GM19468 (cell line): ENCODE measurements around the gene MTMR11.
"Not testable (repeated sequence)": the region's sequence is repeated elsewhere in the genome, so short reads cannot be mapped to it uniquely, and the experiment has no call there.

Source experiments
- ATAC-seq: cut with Tn5 transposase; IDR thresholded peaks from one replicate; pipeline ENCODE4 v1.9.1; 2021; ENCODE audit warnings: mild to moderate bottlenecking, moderate library complexity, moderate number of reproducible peaks; ENCODE audit not compliant: unreplicated experiment; ENCODE audit errors: extremely low read depth

The MTMR11 gene

DNA sequence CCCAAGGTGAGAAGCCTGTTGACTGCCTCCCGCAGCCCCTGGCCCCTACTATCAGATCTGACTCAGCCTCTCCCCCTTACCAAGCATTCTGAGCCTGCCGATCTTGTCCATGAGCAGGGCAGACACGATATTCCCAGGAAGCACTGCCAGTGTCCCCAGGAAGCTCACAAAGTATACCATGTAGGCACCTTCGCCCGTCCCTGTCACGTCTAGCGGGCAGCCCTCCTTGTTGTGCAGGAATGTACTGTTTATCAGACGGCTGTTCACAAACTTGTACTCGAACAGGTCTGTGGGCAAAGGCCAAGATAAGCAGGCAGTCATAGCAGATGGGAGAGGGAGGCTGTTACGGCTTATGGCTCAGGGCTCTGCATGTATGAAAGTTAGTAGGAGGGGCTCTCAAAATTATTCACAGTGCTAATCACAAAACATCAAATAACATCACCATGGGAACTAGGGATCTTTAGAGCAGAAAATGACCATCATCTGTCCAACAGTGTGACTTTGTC lies 30.1 kb downstream of the MTMR11 start:
- ATAC-seq, result no peak

DNA sequence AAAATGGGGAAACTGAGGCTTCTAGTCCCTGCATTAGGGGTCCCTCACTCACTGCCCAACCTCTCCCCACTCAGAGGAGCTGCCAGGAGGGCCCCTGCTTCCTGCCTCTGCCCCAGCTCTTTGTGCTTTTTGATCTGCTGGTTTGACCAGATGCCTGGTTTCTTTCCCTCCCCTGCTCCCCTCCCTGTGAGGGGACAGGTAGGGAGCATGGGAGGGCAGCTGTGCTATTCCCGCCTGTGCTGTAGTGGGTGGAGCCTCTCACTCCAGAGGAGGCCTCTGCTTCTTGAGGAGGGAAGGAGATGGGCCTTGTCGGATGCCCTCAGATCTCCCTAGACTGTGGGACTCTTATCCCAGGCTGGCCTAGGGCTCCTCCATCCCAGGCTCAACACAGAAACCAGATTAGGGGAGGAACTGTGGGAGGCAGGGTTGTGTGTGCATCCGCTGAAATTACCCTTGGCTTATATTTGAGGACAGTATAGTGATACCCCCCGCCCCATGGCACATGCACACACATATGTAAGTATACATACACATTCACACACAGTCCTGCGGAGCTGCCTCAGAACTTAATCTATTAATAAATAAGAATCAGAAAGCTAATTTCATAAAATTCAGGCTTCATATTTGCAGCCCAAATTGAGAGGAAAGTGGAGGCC lies 32.7 kb downstream of the MTMR11 start:
- ATAC-seq, result no peak

DNA sequence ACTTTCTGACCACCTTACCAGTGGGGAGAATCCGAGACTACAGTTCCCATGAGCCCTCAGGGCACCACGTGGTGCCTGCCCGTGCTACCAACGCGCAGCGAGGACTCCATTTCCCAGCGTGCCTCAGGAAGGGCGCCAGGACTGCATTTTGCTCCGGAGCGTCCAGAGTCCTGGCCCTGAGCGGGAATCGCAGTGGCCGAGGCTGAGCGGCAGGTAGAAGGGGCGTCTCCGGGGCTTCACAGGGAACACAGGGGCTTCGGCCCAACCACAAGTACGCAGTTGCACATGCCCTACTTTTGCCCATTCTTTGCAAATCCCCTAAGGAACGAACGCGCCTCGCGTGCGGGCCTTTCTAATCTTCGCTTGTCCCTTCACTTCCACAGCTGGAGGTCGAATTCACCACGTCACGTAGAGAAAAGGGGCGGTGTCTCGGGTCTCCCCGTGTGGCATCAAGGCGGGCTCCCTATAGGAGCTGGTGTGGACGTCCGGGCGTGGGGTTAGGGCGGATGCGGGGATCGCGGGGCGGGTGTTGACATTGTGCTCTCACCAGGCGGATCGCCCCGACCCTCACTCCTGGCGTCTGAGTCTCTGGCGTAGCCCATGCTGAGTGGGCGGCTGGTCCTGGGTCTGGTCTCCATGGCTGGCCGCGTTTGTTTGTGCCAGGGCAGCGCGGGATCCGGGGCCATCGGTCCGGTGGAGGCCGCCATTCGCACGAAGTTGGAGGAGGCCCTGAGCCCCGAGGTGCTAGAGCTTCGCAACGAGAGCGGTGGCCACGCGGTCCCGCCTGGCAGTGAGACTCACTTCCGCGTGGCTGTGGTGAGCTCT lies 37.0 kb downstream of the MTMR11 start, which contains the start of gene BOLA1:
TSS of gene BOLA1 (plus strand) at position 109 of the 825 bp plus-strand sequence. CDS start at position 601, 492 bp downstream.
- ATAC-seq, result peak; percentile 88

DNA sequence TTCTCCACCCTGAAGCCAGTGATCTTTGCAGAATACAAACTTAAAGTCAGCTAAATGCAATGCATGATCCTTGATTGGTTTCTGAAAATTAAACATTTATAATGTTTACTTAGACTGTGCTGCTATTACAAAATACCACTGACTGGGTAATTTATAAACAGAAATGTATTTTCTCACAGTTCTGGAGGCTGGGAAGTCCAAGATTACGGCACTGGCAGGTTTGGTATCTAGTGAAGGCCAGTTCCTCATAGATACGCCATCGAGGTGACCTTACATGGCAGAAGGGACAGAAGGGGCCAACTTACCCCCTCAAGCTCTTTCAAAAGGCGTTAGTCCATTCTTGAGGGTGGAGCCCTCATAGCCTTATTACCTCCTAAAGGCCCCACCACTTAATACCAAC lies 40.1 kb downstream of the MTMR11 start:
- ATAC-seq, result no peak

DNA sequence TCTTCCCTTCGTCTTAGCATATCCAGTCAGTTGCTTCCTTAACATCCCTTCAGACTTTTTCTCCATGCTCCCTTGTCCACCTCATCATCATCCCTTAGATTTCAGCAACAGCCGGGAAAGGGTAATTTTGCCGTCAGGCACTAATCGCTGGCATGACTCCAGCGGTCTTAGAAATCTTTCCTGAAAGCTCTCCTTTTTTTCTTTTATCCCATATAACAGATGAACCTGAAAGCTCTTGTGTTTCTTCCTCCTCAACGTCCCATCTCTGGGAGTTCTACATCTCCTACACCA lies 47.7 kb downstream of the MTMR11 start:
- ATAC-seq, result no peak

DNA sequence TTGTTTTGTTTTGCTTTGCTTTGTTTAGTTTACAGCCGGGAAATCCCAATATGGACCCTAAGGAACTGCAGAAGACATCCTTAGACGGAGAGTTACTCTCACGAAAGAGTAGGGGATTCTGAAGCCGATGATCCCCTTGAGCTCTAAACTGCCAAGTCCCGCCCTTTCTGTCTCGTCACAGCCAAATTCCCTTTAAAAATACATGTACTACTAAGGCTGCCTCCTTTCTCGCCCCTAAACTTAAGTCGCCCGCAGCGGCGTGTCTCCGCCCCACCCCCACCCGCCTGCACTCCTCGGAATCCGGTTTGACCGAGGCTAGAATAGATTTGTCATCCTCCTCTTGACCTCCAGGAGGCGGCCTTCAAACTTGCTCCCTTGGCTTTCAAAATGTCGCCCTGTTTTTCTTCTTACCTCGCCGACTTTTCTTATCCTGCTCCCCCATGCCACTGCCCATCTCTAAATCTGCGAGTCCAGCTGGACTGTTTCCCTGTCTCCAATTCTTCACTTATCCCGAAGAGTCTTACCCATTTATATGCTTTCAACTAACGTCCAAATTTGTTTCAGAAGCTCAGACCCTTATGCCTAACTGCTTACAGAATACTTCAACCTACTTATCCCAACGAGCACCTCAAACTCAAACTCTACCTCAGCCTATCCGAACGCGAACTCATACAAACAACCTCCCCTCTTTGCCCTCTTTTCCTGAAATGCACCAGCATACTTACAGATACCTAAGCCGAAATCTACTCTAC lies 48.3 kb downstream of the MTMR11 start:
- ATAC-seq, result no peak

DNA sequence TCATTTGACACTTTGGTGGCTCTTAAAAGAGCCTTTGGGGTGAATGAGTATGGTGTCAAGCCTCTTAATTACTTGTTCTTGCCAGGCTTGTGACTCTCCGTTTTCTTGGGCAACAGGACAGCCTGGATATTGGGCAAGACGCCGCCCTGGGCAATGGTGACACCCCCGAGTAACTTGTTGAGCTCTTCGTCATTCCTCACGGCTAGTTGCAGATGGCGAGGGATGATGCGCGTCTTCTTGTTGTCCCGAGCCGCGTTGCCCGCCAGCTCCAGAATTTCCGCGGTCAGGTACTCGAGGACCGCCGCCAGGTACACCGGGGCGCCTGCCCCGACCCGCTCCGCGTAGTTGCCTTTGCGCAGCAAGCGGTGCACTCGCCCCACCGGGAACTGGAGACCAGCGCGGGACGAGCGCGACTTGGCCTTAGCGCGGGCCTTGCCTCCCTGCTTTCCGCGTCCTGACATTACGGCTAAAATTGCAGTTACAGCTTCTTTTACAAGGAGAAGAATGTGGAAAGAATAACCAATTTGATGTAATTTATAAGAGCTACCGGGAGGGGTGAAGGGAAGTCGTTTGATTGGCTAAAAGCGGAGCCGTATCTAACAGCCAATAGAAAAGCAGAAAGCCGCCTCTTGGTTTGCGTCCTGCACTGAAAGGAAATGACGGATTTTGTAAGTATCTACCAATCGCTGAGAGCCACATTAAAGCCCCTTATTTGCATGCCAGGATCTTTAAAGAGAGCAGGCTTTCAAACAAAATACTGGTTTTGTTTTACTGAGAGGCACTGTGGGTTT lies 49.0 kb downstream of the MTMR11 start:
- peak; percentile 50 for ATAC-seq

DNA sequence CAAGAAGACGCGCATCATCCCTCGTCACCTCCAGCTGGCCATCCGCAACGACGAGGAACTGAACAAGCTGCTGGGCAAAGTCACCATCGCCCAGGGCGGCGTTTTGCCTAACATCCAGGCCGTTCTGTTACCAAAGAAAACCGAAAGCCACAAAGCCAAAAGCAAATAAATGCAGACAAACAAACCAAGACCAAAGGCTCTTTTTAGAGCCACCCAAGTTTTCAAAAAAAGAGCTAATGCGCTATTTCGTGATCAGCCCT lies 49.6 kb downstream of the MTMR11 start:
- not testable (repeated sequence) for ATAC-seq

DNA sequence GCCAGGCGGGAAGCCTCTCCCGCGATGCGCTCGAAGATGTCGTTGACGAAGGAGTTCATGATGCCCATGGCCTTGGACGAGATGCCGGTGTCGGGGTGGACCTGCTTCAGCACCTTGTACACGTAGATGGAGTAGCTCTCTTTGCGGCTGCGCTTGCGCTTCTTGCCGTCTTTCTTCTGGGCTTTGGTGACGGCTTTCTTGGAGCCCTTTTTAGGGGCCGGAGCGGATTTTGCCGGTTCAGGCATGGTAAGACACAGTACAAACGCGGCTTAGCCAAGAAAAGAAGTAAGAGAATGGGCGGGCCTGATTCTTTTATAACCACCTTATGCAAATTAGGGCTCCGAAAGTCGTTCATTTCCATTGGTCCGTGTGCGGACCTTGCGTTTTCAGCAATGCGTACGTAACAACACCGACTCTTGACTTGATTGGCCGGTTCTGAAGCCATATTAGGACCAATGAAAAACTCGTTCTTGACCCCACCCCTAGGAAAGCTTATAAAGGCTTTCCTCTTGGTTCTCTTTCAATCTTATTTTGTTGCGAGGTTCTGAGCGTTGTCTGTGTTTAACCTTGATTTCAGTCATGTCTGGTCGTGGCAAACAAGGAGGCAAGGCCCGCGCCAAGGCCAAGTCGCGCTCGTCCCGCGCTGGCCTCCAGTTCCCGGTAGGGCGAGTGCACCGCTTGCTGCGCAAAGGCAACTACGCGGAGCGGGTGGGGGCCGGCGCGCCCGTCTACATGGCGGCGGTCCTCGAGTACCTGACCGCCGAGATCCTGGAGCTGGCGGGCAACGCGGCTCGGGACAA lies 50.1 kb downstream of the MTMR11 start:
- ATAC-seq, result peak; percentile 43

DNA sequence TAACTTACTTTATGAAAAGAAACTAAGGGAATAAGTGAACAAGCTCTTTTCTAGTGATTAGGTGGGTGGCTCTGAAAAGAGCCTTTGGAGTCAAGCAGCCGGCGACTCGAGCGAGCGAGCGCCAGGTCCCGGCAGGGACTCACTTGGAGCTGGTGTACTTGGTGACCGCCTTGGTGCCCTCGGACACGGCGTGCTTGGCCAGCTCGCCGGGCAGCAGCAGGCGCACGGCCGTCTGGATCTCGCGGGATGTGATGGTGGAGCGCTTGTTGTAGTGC lies 50.6 kb downstream of the MTMR11 start:
- ATAC-seq, result not testable (repeated sequence)

DNA sequence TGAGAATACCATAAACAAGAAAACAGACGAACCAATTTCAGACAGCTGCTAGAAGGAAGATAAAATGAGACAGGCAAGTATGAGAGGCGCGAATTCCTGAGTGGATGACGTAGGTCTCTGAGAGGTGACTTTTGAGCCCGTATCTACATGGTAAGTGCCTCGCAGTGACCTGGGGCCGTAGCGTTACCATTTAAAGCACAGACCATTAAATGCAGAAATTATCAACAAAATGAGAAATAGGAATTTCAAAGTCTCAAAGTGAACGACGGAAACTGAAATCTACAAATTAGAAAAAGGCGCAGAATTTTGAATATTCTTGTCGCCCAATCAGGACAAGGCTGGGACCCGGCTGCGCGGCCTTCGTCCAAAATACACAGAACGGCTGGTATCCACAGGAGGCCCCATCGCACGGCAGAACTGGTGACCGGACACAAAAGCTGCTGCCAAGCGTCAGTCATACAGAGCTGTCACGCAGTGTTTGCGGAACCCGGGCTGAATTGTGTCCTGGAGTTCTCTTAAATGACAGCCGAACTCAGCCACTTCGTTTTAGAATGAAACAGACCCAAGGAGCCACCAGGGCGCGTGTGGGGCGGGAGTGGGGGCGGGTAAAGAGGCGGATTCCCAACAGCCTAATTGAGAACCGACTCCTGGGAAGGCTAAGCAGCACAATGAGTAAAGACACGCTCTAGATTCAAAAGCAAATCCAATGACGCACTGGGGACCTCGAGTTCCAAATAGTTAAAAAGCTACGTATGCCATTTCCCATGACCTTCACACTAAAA lies 51.1 kb downstream of the MTMR11 start:
- no peak for ATAC-seq

DNA sequence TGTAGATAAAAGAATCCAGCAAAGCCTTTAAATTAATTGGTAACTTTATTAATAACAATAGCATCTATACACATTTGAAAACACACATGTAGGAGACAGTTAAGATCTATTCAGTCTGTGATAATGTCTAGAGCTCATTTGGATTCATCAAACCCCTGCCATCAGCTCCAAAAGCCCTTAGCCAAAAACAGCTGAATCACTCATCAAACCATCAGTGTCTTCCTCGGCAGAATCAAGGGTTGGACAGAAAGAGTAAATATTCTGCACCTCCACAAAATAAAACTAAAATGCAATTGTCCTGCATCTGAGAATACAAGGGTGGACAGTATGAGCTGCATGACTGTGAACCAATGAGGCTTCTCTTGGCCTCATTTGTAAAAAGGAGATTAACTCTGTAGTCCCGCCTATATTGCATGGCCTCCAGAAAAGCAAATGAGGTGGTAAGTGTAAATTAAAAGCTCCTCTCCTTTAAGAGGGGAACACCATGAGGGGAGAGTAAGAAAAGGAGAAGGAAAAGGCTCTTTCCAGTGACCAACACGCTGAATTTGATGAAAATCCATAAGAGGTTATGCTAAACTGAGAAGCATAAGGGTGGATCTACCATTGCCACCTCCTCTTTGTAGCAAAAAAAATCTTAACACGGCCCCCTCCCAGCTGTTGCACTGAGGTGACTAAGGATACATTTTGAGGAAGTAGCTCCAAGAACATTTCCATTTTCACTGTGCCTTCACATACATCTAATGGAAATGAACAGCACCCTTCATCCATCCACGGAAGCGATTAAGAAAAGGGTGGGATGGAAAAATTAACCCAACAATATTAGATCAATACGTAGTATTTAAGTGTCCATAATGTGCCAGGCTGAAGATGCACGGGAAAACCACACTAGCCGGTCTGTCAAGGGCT lies 52.0 kb downstream of the MTMR11 start:
- no peak for ATAC-seq

DNA sequence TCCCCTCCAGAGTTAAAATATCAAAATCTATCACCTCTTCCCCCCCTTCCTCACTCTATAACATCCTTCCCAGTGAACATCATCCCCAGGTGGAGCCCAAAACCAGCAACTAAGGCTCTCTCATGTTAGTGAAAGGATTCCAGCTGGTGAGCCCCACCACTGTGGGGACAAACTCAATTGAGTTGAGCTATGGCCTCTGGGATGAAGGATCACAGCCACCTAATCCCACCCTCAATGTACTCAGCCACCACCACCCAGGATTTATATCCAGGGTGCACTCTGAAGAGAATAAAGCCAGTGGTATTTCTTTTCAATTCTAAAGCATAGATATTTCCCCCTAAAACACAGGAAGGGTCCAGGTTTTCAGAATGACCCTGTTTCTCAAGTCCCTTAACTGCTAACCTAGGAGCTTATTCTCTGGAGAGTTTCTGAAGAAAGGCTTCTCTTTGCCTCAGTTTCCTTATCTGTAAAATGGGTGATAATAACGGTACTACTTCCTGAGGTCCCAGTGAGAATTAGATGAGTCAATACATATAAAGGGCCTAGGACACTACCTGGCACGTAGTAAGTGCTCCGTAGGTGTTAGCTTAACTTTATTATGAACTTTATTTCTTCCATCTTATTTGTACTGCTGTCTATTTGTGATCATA lies 53.0 kb downstream of the MTMR11 start:
- no peak for ATAC-seq

DNA sequence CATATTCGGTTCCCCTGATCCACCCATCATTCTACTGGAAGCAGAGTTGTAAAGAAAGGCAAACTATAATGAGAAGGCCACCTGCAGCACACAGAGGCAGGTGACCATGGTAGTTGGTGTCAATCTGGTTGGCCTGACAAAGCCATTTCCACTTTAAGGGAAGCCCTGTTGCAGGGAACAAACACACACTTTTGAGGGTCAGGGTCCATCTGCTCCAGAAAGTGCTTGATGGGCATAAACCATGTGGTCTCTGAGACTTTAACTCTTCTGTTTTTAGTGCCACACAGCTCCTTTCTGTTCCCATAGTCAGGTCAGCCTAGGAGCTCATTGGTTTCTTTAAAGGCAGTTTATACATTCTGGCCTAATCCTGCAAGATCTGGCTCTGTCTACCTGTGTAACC lies 54.8 kb downstream of the MTMR11 start:
- no peak for ATAC-seq

DNA sequence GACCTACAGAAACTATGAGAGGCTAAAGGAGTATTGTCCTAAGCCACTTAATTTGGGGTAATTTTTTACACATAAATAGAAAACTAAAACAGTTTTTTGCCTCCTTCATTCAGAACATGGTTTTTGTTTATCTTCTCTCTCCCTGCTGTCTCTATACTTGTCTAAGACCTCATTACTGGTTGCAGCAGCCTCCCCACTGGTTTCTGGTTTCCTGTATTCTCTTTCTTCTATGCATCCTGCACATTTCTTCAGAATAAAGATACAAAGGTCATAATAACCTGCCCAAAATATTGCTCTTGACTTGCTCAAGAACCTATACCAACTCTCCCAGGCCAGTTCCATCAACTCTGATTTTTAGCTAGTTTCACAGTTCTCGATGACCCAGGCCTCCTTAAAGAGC lies 57.1 kb downstream of the MTMR11 start:
- ATAC-seq, result no peak
